Lower lobe of right lung (tissue), 2 donors: Measurements from ENCODE around the gene AOAH. TPM values are rescaled to one million over a fixed set of nuclear protein-coding genes. Genes with fewer than 3 reads are reported as not detected.

Source experiments
- ATAC-seq, 2 donors: fragments of 200-7000 bp; cut with Tn5 transposase; one replicate each; pipeline ENCODE4 v1.9.1; 2020 to 2022; ENCODE audit warnings: mild to moderate bottlenecking in 2 of 2, moderate library complexity in 2 of 2
- DNase-seq: peaks from one replicate; pipeline ENCODE4 v3.0.0-alpha.2; 2020
- H3K27ac ChIP-seq: fragments of 200-600 bp; one replicate; pipeline ENCODE4 v1.8.0; 2022
- H3K27me3 ChIP-seq: fragments of 200-600 bp; one replicate; pipeline ENCODE4 v1.8.0; 2022; ENCODE audit warnings: low read depth
- H3K36me3 ChIP-seq: fragments of 200-600 bp; one replicate; pipeline ENCODE4 v1.8.0; 2022; ENCODE audit warnings: mild to moderate bottlenecking
- H3K4me1 ChIP-seq: fragments of 200-600 bp; one replicate; pipeline ENCODE4 v1.8.0; 2022
- H3K4me3 ChIP-seq: fragments of 200-600 bp; one replicate; pipeline ENCODE4 v1.8.0; 2022; ENCODE audit warnings: mild to moderate bottlenecking
- H3K9me3 ChIP-seq: fragments of 200-600 bp; one replicate; pipeline ENCODE4 v1.8.0; 2022
- CTCF ChIP-seq: fragments of 200-600 bp; IDR thresholded peaks from one replicate; pipeline ENCODE4 v1.8.0; 2022; ENCODE audit warnings: antibody characterized with exemption, mild to moderate bottlenecking
- intact Hi-C: fragments of 100-400 bp; cut with DNase I; formaldehyde crosslinking; loops from one replicate; pipeline ENCODE4 v1.11.0; 2022
- total RNA-seq: library from RNA; stranded (reverse); fragmentation: NEBNext Ultra II Directional; extraction: Animal tissue kit (Norgen Biotek cat#: 25700); gene quantifications from one replicate; pipeline ENCODE4 v1.2.1, GENCODE V29; 2021
- donor health status: DM: no; HTN: yes; CAD: no; lungs with severe emphysema.

The AOAH gene
- total RNA-seq, 1 donor from 2014 or later, result 29.2 TPM

- no peaks in the 10 kb centered on the region for H3K27me3 ChIP-seq
- H3K4me3 ChIP-seq, result no peak overlapping the region
- ATAC-seq (no peak), DNase-seq (no peak)
- intact Hi-C loops, result no loop called here
- no peak for TF ChIP-seq CTCF
- no peak overlapping the region for H3K27ac ChIP-seq
- no peaks in the 10 kb centered on the region for H3K36me3 ChIP-seq
- peaks cover 9% of the 10 kb centered on the region for H3K4me1 ChIP-seq
- no peaks in the 10 kb centered on the region for H3K9me3 ChIP-seq
These were observed 153.6 kb downstream of the AOAH start for GRCh38 chr7:36570528-36571189.

- no peaks in the 10 kb centered on the region for H3K36me3 ChIP-seq
- no peak for TF ChIP-seq CTCF
- intact Hi-C loops, result no loop called here
These were observed 155.8 kb downstream of the AOAH start for GRCh38 chr7:36568452-36568849.

GRCh38 chr7:36567699-36568451, 156.4 kb downstream of the AOAH start:
- peaks cover 28% of the 10 kb centered on the region for H3K4me1 ChIP-seq
- intact Hi-C loops, result no loop called here

More at GRCh38 chr7:36568452-36568849, 155.8 kb downstream of the AOAH start:
- ATAC-seq (no peak), DNase-seq (no peak)
- H3K4me3 ChIP-seq, result no peak overlapping the region
- H3K27ac ChIP-seq, result no peak overlapping the region
- H3K27me3 ChIP-seq, result no peaks in the 10 kb centered on the region
- peaks cover 24% of the 10 kb centered on the region for H3K4me1 ChIP-seq
- no peaks in the 10 kb centered on the region for H3K9me3 ChIP-seq

GRCh38 chr7:36565792-36566356, 158.4 kb downstream of the AOAH start:
- H3K4me3 ChIP-seq, result no peak overlapping the region
- DNase-seq (no peak), ATAC-seq (peak; percentile 39 to 57)
- intact Hi-C loops, result no loop called here
- H3K9me3 ChIP-seq, result no peaks in the 10 kb centered on the region
- no peak for TF ChIP-seq CTCF
- no peaks in the 10 kb centered on the region for H3K27me3 ChIP-seq
- H3K36me3 ChIP-seq, result no peaks in the 10 kb centered on the region
- H3K4me1 ChIP-seq, result peaks cover 28% of the 10 kb centered on the region
- no peak overlapping the region for H3K27ac ChIP-seq

More at GRCh38 chr7:36567699-36568451, 156.4 kb downstream of the AOAH start:
- DNase-seq, result no peak
- TF ChIP-seq CTCF, result no peak
- no peaks in the 10 kb centered on the region for H3K27me3 ChIP-seq
- H3K4me3 ChIP-seq, result no peak overlapping the region
- no peak for ATAC-seq
- H3K9me3 ChIP-seq, result no peaks in the 10 kb centered on the region
- H3K27ac ChIP-seq, result no peak overlapping the region
- no peaks in the 10 kb centered on the region for H3K36me3 ChIP-seq

- TF ChIP-seq CTCF, result no peak
- ATAC-seq, result no peak
- H3K27ac ChIP-seq, result no peak overlapping the region
- H3K27me3 ChIP-seq, result no peaks in the 10 kb centered on the region
- H3K9me3 ChIP-seq, result no peaks in the 10 kb centered on the region
- peaks cover 28% of the 10 kb centered on the region for H3K4me1 ChIP-seq
- DNase-seq, result no peak
- H3K4me3 ChIP-seq, result no peak overlapping the region
- intact Hi-C loops, result no loop called here
- no peaks in the 10 kb centered on the region for H3K36me3 ChIP-seq
These were observed 159.8 kb downstream of the AOAH start for GRCh38 chr7:36564489-36564888.
